Endothelial cell of umbilical vein (primary cell): Measurements from ENCODE around the gene POU3F3. TPM values are rescaled to one million over a fixed set of nuclear protein-coding genes. Genes with fewer than 3 reads are reported as not detected.

Experiments
- BruUV-seq: library from RNA; stranded (reverse); fragments of 400-500 nt; replicated peaks from 2 replicates; lab custom pipeline; 2021; lab: Mats Ljungman, UMichigan
- CTCF ChIA-PET: fragments of 300-600, 350-600 bp; sonication (Branson Sonifier 250); formaldehyde crosslinking; loops from one replicate; lab custom pipeline; 2021; ENCODE audit warnings: antibody characterized with exemption, inconsistent platforms; lab: Charles Lee
- POLR2A ChIA-PET: fragments of 300-600, 350-600 bp; sonication (Branson Sonifier 250); formaldehyde crosslinking; loops from one replicate; lab custom pipeline; 2021; ENCODE audit warnings: antibody characterized with exemption, inconsistent platforms; lab: Charles Lee
- DNase-seq: peaks from one replicate; pipeline ENCODE4 v3.0.0-alpha.2; 2011; ENCODE audit warnings: low read depth, low spot score
- FAIRE-seq: peaks from 2 replicates; lab custom pipeline; 2011; peaks lifted over from hg19 to GRCh38; lab: Jason Lieb, UNC
- H2AFZ ChIP-seq: 2 replicates; pipeline ENCODE4 v1.6.0; 2012; ENCODE audit warnings: low read depth, low read length, control low read depth, inconsistent platforms
- H3K27ac ChIP-seq: 2 replicates; pipeline ENCODE4 v1.5.1; 2011; ENCODE audit warnings: low read depth, mild to moderate bottlenecking, control low read depth, low read length, moderate library complexity; ENCODE audit not compliant: insufficient read depth
- H3K27me3 ChIP-seq, 2 experiments: 2 replicates each; pipeline versions ENCODE4 v1.6.0 to v1.6.1; 2011; ENCODE audit warnings: low read length in 2 of 2, mixed read lengths in 1 of 2; ENCODE audit not compliant: control insufficient read depth in 2 of 2, insufficient read depth in 2 of 2
- H3K36me3 ChIP-seq, 2 experiments: 2 replicates in 1 of 2; 3 replicates in 1 of 2; pipeline ENCODE4 v1.5.1; 2011; ENCODE audit warnings: low read length in 2 of 2, mild to moderate bottlenecking in 1 of 2, moderate library complexity in 1 of 2; ENCODE audit not compliant: control insufficient read depth in 2 of 2, insufficient read depth in 2 of 2; ENCODE audit errors: extremely low read depth in 1 of 2
- H3K4me1 ChIP-seq: 3 replicates; pipeline ENCODE4 v1.5.1; 2011; ENCODE audit warnings: mild to moderate bottlenecking, low read length; ENCODE audit not compliant: control insufficient read depth, insufficient read depth; ENCODE audit errors: extremely low read depth
- H3K4me2 ChIP-seq: 2 replicates; pipeline ENCODE4 v1.6.1; 2011; ENCODE audit warnings: low read length, control low read depth, mixed read lengths; ENCODE audit not compliant: insufficient read depth
- H3K4me3 ChIP-seq, 3 experiments: fragments of 200-600 bp in 1 of 3; sonication (generic), shearing (Covaris generic) in 1 of 3; replicated peaks in 1 of 3; 2 replicates each; pipeline ENCODE4 v1.5.1; 2011 to 2016; ENCODE audit warnings: control low read depth in 3 of 3, low read length in 3 of 3, mild to moderate bottlenecking in 2 of 3, inconsistent platforms in 1 of 3, low read depth in 1 of 3, moderate library complexity in 1 of 3; ENCODE audit not compliant: insufficient read depth in 1 of 3
- H3K79me2 ChIP-seq: 2 replicates; pipeline ENCODE4 v1.6.0; 2012; ENCODE audit warnings: low read length, inconsistent platforms; ENCODE audit not compliant: control insufficient read depth, insufficient read depth
- H3K9ac ChIP-seq: replicated peaks from 2 replicates; pipeline ENCODE3; 2011; ENCODE audit warnings: low read length, control low read depth; ENCODE audit not compliant: insufficient read depth; ENCODE audit errors: extremely low read depth
- H3K9me1 ChIP-seq: replicated peaks from 3 replicates; pipeline ENCODE4 v1.6.0; 2011; ENCODE audit warnings: mild to moderate bottlenecking, low read length; ENCODE audit not compliant: control insufficient read depth, insufficient read depth; ENCODE audit errors: extremely low read depth
- H3K9me3 ChIP-seq: replicated peaks from 2 replicates; pipeline ENCODE4 v1.5.1; 2012; ENCODE audit warnings: low read length, inconsistent platforms; ENCODE audit not compliant: control insufficient read depth, insufficient read depth
- H4K20me1 ChIP-seq: replicated peaks from 2 replicates; pipeline ENCODE3; 2011; ENCODE audit warnings: mild to moderate bottlenecking, low read length; ENCODE audit not compliant: control insufficient read depth, insufficient read depth; ENCODE audit errors: extremely low read depth
- EZH2 ChIP-seq: IDR thresholded peaks from 2 replicates; pipeline ENCODE4 v1.6.1; 2012; ENCODE audit warnings: borderline replicate concordance, low read depth, mild to moderate bottlenecking, moderate library complexity, low read length, inconsistent platforms; ENCODE audit not compliant: severe bottlenecking
- FOS ChIP-seq: IDR thresholded peaks from 2 replicates; pipeline ENCODE4 v1.6.1; 2011; ENCODE audit warnings: mild to moderate bottlenecking, low read length, moderate library complexity, borderline replicate concordance; ENCODE audit not compliant: insufficient read depth
- GATA2 ChIP-seq: IDR thresholded peaks from 2 replicates; pipeline ENCODE4 v1.7.0; 2011; ENCODE audit warnings: low read depth, mild to moderate bottlenecking, moderate library complexity, mixed read lengths, low read length; ENCODE audit not compliant: insufficient read length, insufficient read depth
- JUN ChIP-seq: IDR thresholded peaks from 2 replicates; pipeline ENCODE4 v1.6.1; 2011; ENCODE audit warnings: borderline replicate concordance, low read depth; ENCODE audit not compliant: insufficient read length, insufficient read depth
- MAX ChIP-seq: IDR thresholded peaks from 2 replicates; pipeline ENCODE4 v1.6.1; 2011; ENCODE audit not compliant: insufficient read depth, insufficient read length
- MYC ChIP-seq: IDR thresholded peaks from one replicate; pipeline ENCODE4 v1.6.1; 2011; ENCODE audit warnings: mild to moderate bottlenecking, low read depth, low read length
- POLR2A ChIP-seq: IDR thresholded peaks from 2 replicates; pipeline ENCODE4 v1.6.1; 2012; ENCODE audit warnings: low read depth, mild to moderate bottlenecking, control low read depth, low read length
- POLR2AphosphoS5 ChIP-seq: IDR thresholded peaks from 2 replicates; pipeline ENCODE4 v1.6.1; 2012; ENCODE audit warnings: low read depth, mild to moderate bottlenecking, control low read depth, low read length, moderate library complexity; ENCODE audit not compliant: insufficient read depth
- dilution Hi-C: fragments of 300-500 bp; cut with MboI; formaldehyde crosslinking; loops from one replicate; pipeline ENCODE4 v1.15.0; 2019; ENCODE audit warnings: low sequenced_read_pairs; ENCODE audit not compliant: extremely low pct_ligation_motif_present
- intact Hi-C: fragments of 100-400 bp; cut with micrococcal nuclease; formaldehyde crosslinking; loops from one replicate; pipeline ENCODE4 v1.10.0; 2022
- polyA plus RNA-seq, 4 experiments: library from polyadenylated mRNA; depleted of rRNA in 3 of 4; stranded (reverse) in 3 of 4; unstranded in 1 of 4; fragments of >200 nt; gene quantifications; 2 replicates each; pipeline versions ENCODE4 v1.2.1 to v1.2.3, GENCODE V29; 2011 to 2012; ENCODE audit warnings: missing spikeins in 1 of 4
- total RNA-seq: library from RNA; stranded (reverse); gene quantifications from 2 replicates; pipeline ENCODE4 v1.2.3, GENCODE V29; 2021
- TF ChIP-seq, protein P1 (sequence below), 2 donors: IDR thresholded peaks; 1 replicate in 1 of 2; 2 replicates in 1 of 2; pipeline ENCODE4 v1.5.1; 2011; ENCODE audit warnings: low read length in 2 of 2, mild to moderate bottlenecking in 2 of 2, moderate library complexity in 2 of 2, control low read depth in 1 of 2, inconsistent platforms in 1 of 2, low read depth in 1 of 2; ENCODE audit not compliant: insufficient read depth in 1 of 2; ENCODE audit errors: extremely low read depth in 1 of 2

The POU3F3 gene
- total and polyA plus RNA-seq, 2 donors (not counting 3 experiments of a cell fraction or from before 2014, with no cell fraction given): not detected

DNA sequence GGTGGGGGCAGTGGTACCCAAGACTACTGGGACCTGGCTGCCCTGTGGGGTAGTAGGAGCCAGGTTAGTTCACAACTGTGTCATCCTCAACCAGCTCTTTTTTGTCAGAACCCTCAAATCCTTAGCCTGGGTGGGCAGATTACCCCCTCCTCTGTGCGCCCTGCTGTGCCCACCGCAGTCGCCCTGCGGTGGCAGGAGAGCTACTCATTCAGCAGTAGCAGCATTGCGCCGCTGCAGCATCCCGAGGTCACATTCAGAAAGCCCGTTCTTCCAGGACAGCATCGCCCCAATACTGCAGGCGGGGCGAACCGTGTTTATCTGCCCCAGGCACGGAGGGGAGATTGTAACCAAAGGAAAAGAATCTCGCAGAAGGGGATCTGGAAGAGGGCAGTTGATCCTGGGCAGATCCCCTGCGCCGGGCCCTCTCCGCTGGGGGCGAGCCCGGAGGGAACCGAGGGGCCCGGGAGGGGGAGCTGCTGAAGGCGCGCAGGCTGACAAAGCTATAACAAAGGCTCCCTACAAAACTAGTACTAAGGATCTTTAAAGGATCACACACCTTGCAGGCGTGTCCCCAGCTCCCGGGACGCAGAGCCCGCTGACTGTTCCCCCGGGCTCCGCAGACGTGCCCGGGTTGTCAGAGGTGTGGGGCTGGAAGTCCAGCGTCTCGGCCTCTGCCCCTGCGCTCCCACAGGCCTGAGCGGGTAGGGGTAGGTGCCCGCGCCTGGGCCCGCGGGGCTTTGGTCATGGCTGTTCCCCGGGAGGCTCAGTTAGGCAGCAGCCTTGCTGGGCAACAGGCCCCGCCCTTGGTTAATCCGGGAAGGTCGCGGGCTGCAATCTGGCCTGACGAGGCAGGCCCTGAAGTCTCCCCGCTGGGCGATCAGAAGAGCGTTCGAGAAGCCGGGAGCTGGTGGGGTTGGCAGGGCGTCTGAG, 13.2 kb downstream of the POU3F3 start:
- Histone ChIP-seq H3K79me2 (no peaks in the 10 kb centered on the region), H3K9me3 (no peaks in the 10 kb centered on the region), H3K27ac (no peak overlapping the region), H3K4me2 (no peak overlapping the region), H3K27me3 (peaks cover 87 to 92% of the 10 kb centered on the region in 2 experiments), H3K9ac (no peak overlapping the region), H3K4me1 (no peaks in the 10 kb centered on the region), H3K9me1 (no peaks in the 10 kb centered on the region), H3K4me3 (no peak overlapping the region), H4K20me1 (no peaks in the 10 kb centered on the region), H2AFZ (no peak overlapping the region), H3K36me3 (no peaks in the 10 kb centered on the region)
- dilution Hi-C loops: no loop called here
- intact Hi-C loops: no loop called here
- DNase-seq (no peak), FAIRE-seq (no peak)
- TF ChIP-seq FOS: no peak
- TF ChIP-seq, protein P1, sequence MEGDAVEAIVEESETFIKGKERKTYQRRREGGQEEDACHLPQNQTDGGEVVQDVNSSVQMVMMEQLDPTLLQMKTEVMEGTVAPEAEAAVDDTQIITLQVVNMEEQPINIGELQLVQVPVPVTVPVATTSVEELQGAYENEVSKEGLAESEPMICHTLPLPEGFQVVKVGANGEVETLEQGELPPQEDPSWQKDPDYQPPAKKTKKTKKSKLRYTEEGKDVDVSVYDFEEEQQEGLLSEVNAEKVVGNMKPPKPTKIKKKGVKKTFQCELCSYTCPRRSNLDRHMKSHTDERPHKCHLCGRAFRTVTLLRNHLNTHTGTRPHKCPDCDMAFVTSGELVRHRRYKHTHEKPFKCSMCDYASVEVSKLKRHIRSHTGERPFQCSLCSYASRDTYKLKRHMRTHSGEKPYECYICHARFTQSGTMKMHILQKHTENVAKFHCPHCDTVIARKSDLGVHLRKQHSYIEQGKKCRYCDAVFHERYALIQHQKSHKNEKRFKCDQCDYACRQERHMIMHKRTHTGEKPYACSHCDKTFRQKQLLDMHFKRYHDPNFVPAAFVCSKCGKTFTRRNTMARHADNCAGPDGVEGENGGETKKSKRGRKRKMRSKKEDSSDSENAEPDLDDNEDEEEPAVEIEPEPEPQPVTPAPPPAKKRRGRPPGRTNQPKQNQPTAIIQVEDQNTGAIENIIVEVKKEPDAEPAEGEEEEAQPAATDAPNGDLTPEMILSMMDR (IDR thresholded peaks at IDR 0.05; ENCODE audit: extremely low read depth in 1 of 2, insufficient read depth in 1 of 2, low read depth in 1 of 2, low read length in 2 of 2): no peak
- TF ChIP-seq GATA2: no peak
- TF ChIP-seq POLR2AphosphoS5: no peak
- TF ChIP-seq MAX: no peak
- peak; percentile 58 for TF ChIP-seq EZH2
- TF ChIP-seq MYC: no peak
- no peak for TF ChIP-seq POLR2A
- TF ChIP-seq JUN: no peak
- BruUV-seq: no TSS peak
- CTCF ChIA-PET: interaction anchor here (3.0 kb wide), 1 partner anchor 18 kb away, joined by 19 read pairs; no protein-coding TSS in a partner anchor
- POLR2A ChIA-PET: no interaction called here
